Breast epithelium (tissue), 3 donors: Measurements from ENCODE around the gene CPNE2.

Experiments
- POLR2AphosphoS5 ChIP-seq, 3 donors: sonication (generic); formaldehyde crosslinking; IDR thresholded peaks; one replicate each; pipeline ENCODE4 v1.6.1; 2017; ENCODE audit warnings: antibody characterized with exemption in 3 of 3
- TF ChIP-seq, protein P1 (sequence below), 3 donors: fragments of 450-650 bp; IDR thresholded peaks; one replicate each; pipeline ENCODE4 v1.5.1; 2016 to 2017; ENCODE audit warnings: antibody characterized with exemption in 3 of 3, mild to moderate bottlenecking in 3 of 3, moderate library complexity in 3 of 3

- TF ChIP-seq POLR2AphosphoS5 (IDR thresholded peaks at IDR 0.05): no peak
- TF ChIP-seq, protein P1, sequence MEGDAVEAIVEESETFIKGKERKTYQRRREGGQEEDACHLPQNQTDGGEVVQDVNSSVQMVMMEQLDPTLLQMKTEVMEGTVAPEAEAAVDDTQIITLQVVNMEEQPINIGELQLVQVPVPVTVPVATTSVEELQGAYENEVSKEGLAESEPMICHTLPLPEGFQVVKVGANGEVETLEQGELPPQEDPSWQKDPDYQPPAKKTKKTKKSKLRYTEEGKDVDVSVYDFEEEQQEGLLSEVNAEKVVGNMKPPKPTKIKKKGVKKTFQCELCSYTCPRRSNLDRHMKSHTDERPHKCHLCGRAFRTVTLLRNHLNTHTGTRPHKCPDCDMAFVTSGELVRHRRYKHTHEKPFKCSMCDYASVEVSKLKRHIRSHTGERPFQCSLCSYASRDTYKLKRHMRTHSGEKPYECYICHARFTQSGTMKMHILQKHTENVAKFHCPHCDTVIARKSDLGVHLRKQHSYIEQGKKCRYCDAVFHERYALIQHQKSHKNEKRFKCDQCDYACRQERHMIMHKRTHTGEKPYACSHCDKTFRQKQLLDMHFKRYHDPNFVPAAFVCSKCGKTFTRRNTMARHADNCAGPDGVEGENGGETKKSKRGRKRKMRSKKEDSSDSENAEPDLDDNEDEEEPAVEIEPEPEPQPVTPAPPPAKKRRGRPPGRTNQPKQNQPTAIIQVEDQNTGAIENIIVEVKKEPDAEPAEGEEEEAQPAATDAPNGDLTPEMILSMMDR (IDR thresholded peaks at IDR 0.05): no peak
Measured at GRCh38 chr16:57060323-57061083, 31.9 kb upstream of the CPNE2 start.
